Panc1 (cell line): Measurements from ENCODE around the gene ZBTB7A. TPM values are rescaled to one million over a fixed set of nuclear protein-coding genes. Genes with fewer than 3 reads are reported as not detected.

Source experiments
- ATAC-seq: fragments of 200-7000 bp; cut with Tn5 transposase; 2 replicates; pipeline ENCODE4 v1.9.1; 2020; ENCODE audit warnings: mild to moderate bottlenecking, moderate library complexity
- BruUV-seq: library from RNA; stranded (reverse); fragments of 400-500 nt; replicated peaks from 2 replicates; lab custom pipeline; 2021; lab: Mats Ljungman, UMichigan
- CTCF ChIA-PET: fragments of 300-600 bp; sonication (Branson Sonifier 250); formaldehyde crosslinking; loops from one replicate; lab custom pipeline; 2022; ENCODE audit warnings: antibody characterized with exemption; lab: Charles Lee
- POLR2A ChIA-PET: fragments of 300-600 bp; sonication (Branson Sonifier 250); formaldehyde crosslinking; loops from one replicate; lab custom pipeline; 2022; ENCODE audit warnings: antibody characterized with exemption; lab: Charles Lee
- DNase-seq: peaks from one replicate; pipeline ENCODE4 v3.0.0-alpha.2; 2010; ENCODE audit warnings: low read depth, low spot score
- H3K27ac ChIP-seq: 2 replicates; pipeline ENCODE4 v1.5.1; 2011; ENCODE audit warnings: mild to moderate bottlenecking, low read length, inconsistent platforms
- H3K27me3 ChIP-seq: fragments of 200-500 bp; sonication (Bioruptor generic); 2 replicates; pipeline ENCODE4 v1.6.0; 2014; ENCODE audit warnings: low read length, inconsistent platforms; ENCODE audit not compliant: control insufficient read depth, insufficient read depth
- H3K36me3 ChIP-seq: fragments of 200-500 bp; sonication (Bioruptor generic); 2 replicates; pipeline ENCODE4 v1.5.1; 2014; ENCODE audit warnings: inconsistent platforms, mild to moderate bottlenecking, low read length, moderate library complexity; ENCODE audit not compliant: control insufficient read depth, insufficient read depth
- H3K4me1 ChIP-seq: 2 replicates; pipeline ENCODE4 v1.5.1; 2011; ENCODE audit warnings: inconsistent platforms, mild to moderate bottlenecking, low read length, moderate library complexity; ENCODE audit not compliant: control insufficient read depth, insufficient read depth
- H3K4me3 ChIP-seq, 2 experiments: 2 replicates each; pipeline ENCODE4 v1.5.1; 2011 to 2012; ENCODE audit warnings: low read depth in 2 of 2, low read length in 2 of 2, mild to moderate bottlenecking in 2 of 2, inconsistent platforms in 1 of 2, moderate library complexity in 1 of 2
- H3K9me3 ChIP-seq: fragments of 200-500 bp; sonication (Bioruptor generic); 2 replicates; pipeline ENCODE4 v1.5.1; 2014; ENCODE audit warnings: low read depth, mild to moderate bottlenecking, inconsistent platforms, low read length, moderate library complexity; ENCODE audit not compliant: control insufficient read depth, insufficient read depth
- POLR2AphosphoS5 ChIP-seq: IDR thresholded peaks from 2 replicates; pipeline ENCODE4 v1.6.1; 2012; ENCODE audit warnings: mild to moderate bottlenecking, low read depth, low read length, moderate library complexity
- SIN3A ChIP-seq: IDR thresholded peaks from 2 replicates; pipeline ENCODE4 v1.6.1; 2012; ENCODE audit warnings: low read depth, mild to moderate bottlenecking, low read length, moderate library complexity, borderline replicate concordance; ENCODE audit not compliant: insufficient read depth
- TCF7L2 ChIP-seq: IDR thresholded peaks from 2 replicates; pipeline ENCODE4 v1.6.1; 2011; ENCODE audit warnings: mild to moderate bottlenecking, low read depth, low read length, inconsistent platforms
- in situ Hi-C: cut with HindIII; loops from 2 replicates; pipeline ENCODE4 v1.10.0; 2016; ENCODE audit warnings: low sequenced_read_pairs, low pct_unique_long_range_greater_than_20kb
- intact Hi-C: fragments of 100-400 bp; cut with micrococcal nuclease; formaldehyde crosslinking; loops from one replicate; pipeline ENCODE4 v1.10.0; 2022; ENCODE audit not compliant: unreplicated experiment
- total RNA-seq: library from RNA; stranded (reverse); gene quantifications from one replicate; pipeline ENCODE4 v1.2.1, GENCODE V29; 2021; ENCODE audit not compliant: unreplicated experiment
- TF ChIP-seq, protein P1 (sequence below): fragments of 450-650 bp; IDR thresholded peaks from 2 replicates; pipeline ENCODE4 v1.5.1; 2017; ENCODE audit warnings: mild to moderate bottlenecking
- TF ChIP-seq, protein P2 (sequence below), 2 experiments: IDR thresholded peaks; 2 replicates each; pipeline ENCODE4 v1.6.1; 2011 to 2012; ENCODE audit warnings: low read depth in 2 of 2, control low read depth in 1 of 2, low read length in 1 of 2, mild to moderate bottlenecking in 1 of 2, moderate library complexity in 1 of 2; ENCODE audit not compliant: insufficient read depth in 1 of 2

Gene ZBTB7A
- total RNA-seq, 1 experiment from 2014 or later, result 48.0 TPM

DNA sequence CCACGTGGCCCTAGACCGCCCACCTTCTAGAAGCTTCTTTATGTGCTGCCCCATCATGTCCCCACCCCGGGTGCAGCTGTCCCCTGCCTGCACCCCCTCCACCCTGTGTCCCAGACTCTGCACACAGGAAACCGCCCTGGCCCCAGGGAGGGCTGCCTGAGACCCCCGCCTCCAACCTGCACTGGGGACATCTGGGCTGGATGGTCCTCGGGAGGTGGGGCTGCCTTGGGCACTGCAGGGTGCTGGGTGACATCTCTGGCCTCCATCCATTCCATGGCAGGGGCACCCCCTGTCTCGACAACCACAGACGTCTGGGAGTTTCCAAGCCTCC, 17.8 kb upstream of the ZBTB7A start:
- in situ Hi-C loops (no loop called here), intact Hi-C loops (no loop called here)
- no peaks in the 10 kb centered on the region for H3K36me3 ChIP-seq
- CTCF ChIA-PET, result no interaction called here
- POLR2A ChIA-PET, result no interaction called here
- TF ChIP-seq, protein P1, sequence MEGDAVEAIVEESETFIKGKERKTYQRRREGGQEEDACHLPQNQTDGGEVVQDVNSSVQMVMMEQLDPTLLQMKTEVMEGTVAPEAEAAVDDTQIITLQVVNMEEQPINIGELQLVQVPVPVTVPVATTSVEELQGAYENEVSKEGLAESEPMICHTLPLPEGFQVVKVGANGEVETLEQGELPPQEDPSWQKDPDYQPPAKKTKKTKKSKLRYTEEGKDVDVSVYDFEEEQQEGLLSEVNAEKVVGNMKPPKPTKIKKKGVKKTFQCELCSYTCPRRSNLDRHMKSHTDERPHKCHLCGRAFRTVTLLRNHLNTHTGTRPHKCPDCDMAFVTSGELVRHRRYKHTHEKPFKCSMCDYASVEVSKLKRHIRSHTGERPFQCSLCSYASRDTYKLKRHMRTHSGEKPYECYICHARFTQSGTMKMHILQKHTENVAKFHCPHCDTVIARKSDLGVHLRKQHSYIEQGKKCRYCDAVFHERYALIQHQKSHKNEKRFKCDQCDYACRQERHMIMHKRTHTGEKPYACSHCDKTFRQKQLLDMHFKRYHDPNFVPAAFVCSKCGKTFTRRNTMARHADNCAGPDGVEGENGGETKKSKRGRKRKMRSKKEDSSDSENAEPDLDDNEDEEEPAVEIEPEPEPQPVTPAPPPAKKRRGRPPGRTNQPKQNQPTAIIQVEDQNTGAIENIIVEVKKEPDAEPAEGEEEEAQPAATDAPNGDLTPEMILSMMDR, result no peak
- TF ChIP-seq SIN3A, result no peak
- TF ChIP-seq POLR2AphosphoS5, result no peak
- TF ChIP-seq TCF7L2, result no peak
- TF ChIP-seq, protein P2, sequence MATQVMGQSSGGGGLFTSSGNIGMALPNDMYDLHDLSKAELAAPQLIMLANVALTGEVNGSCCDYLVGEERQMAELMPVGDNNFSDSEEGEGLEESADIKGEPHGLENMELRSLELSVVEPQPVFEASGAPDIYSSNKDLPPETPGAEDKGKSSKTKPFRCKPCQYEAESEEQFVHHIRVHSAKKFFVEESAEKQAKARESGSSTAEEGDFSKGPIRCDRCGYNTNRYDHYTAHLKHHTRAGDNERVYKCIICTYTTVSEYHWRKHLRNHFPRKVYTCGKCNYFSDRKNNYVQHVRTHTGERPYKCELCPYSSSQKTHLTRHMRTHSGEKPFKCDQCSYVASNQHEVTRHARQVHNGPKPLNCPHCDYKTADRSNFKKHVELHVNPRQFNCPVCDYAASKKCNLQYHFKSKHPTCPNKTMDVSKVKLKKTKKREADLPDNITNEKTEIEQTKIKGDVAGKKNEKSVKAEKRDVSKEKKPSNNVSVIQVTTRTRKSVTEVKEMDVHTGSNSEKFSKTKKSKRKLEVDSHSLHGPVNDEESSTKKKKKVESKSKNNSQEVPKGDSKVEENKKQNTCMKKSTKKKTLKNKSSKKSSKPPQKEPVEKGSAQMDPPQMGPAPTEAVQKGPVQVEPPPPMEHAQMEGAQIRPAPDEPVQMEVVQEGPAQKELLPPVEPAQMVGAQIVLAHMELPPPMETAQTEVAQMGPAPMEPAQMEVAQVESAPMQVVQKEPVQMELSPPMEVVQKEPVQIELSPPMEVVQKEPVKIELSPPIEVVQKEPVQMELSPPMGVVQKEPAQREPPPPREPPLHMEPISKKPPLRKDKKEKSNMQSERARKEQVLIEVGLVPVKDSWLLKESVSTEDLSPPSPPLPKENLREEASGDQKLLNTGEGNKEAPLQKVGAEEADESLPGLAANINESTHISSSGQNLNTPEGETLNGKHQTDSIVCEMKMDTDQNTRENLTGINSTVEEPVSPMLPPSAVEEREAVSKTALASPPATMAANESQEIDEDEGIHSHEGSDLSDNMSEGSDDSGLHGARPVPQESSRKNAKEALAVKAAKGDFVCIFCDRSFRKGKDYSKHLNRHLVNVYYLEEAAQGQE (IDR thresholded peaks at IDR 0.05; ENCODE audit: insufficient read depth in 1 of 2, low read depth in 2 of 2, low read length in 1 of 2), result no peak
- H3K27ac ChIP-seq, result no peak overlapping the region
- no peaks in the 10 kb centered on the region for H3K9me3 ChIP-seq
- DNase-seq (no peak), ATAC-seq (no peak)
- H3K4me3 ChIP-seq, result no peak overlapping the region
- BruUV-seq, result no TSS peak
- H3K27me3 ChIP-seq, result no peaks in the 10 kb centered on the region
- no peaks in the 10 kb centered on the region for H3K4me1 ChIP-seq

DNA sequence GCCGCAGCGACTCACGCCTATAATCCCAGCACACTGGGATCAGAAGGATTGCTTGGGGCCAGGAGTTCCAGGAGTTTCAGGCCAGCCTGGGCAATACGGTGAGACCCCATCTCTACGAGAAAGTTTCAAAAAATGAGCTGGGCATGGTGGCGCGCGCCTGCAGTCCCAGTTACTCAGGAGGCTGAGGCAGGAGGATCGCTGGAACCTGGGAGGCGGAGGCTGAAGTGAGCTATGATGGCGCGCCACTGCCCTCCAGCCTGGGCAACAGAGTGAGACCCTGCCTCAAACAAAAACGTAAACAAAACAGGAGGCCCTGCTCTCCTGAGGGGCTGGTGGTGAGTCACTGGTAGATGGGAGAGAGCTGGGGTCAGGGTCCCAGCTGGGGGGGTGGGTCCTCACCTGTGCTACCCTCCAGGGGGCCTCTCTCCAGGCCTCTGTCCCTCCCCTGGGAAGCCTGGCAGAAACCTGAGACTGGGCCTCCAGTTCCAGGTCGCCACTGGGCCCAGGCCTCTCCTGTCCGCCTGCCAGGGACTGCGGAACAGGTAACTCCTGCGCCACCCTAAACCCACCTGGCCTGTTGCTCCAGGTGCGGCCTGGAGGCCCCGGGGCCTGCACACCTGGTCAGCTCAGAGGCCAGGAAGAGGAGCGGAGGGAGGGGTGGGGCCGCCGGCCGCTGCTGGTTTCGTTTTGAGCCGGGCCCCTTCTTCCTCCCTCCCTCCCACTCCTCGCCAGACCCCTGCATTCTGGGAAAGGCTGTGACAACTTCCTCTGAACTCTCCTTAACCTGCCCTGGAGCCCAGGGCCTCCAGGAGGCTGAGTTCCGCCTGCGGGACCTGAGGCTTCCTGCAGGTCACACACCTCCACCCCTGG, 17.2 kb upstream of the ZBTB7A start:
- Histone ChIP-seq H3K4me1 (no peaks in the 10 kb centered on the region), H3K27me3 (no peaks in the 10 kb centered on the region), H3K4me3 (no peak overlapping the region), H3K36me3 (no peaks in the 10 kb centered on the region), H3K9me3 (no peaks in the 10 kb centered on the region), H3K27ac (no peak overlapping the region)
- POLR2A ChIA-PET, result no interaction called here
- TF ChIP-seq, protein P2 (IDR thresholded peaks at IDR 0.05; ENCODE audit: insufficient read depth in 1 of 2, low read depth in 2 of 2, low read length in 1 of 2), result no peak
- TF ChIP-seq POLR2AphosphoS5, result no peak
- TF ChIP-seq SIN3A, result no peak
- TF ChIP-seq, protein P1, result no peak
- no peak for TF ChIP-seq TCF7L2
- CTCF ChIA-PET, result no interaction called here
- intact Hi-C loops (no loop called here), in situ Hi-C loops (no loop called here)
- BruUV-seq, result no TSS peak
- ATAC-seq (no peak), DNase-seq (no peak)
